K562 (cell line): ENCODE measurements around the gene PCBD1. TPM values are rescaled to one million over a fixed set of nuclear protein-coding genes. Genes with fewer than 3 reads are reported as not detected.

ENCODE experiments used
- CREBBP ChIP-seq: IDR thresholded peaks from one replicate; pipeline ENCODE4 v1.6.1; 2012; ENCODE audit warnings: low read depth, mild to moderate bottlenecking, control low read depth, inconsistent platforms, low read length
- NFRKB ChIP-seq: fragments of 450-650 bp; IDR thresholded peaks from 2 replicates; pipeline ENCODE4 v1.6.1; 2016; ENCODE audit warnings: low read depth
- TOE1 ChIP-seq, 2 experiments: fragments of 450-650 bp in 1 of 2; sonication (generic) in 1 of 2; formaldehyde crosslinking in 1 of 2; IDR thresholded peaks; 2 replicates each; pipeline versions ENCODE4 v1.7.1 to v1.8.0; 2016 to 2022; ENCODE audit warnings: borderline replicate concordance in 2 of 2, mild to moderate bottlenecking in 2 of 2, antibody characterized with exemption in 1 of 2, inconsistent platforms in 1 of 2, low read depth in 1 of 2, missing genetic modification reagents in 1 of 2, moderate library complexity in 1 of 2
- ZBTB1 ChIP-seq: sonication (generic); formaldehyde crosslinking; IDR thresholded peaks from 2 replicates; pipeline ENCODE4 v1.8.1; 2023; ENCODE audit warnings: missing genetic modification reagents, low read depth, mild to moderate bottlenecking, borderline replicate concordance
- ZNF408 ChIP-seq: fragments of 250-450 bp; sonication (Bioruptor Pico); IDR thresholded peaks from 2 replicates; pipeline ENCODE4 v1.4.0; 2020; ENCODE audit warnings: low read depth, mild to moderate bottlenecking, moderate library complexity
- polyA plus RNA-seq, 8 experiments: library from polyadenylated mRNA; depleted of rRNA in 4 of 8; stranded (reverse) in 5 of 8; unstranded in 3 of 8; fragments of >200 nt; fragmentation: Nextera tagmentation in 2 of 8; fragmentation: Illumina TruSeq in 1 of 8; extraction: Ambion mirVana in 2 of 8; extraction: Trizol in 1 of 8; gene quantifications; 2 replicates each; pipeline versions ENCODE4 v1.2.1 to v1.2.3, GENCODE V29; 2011 to 2014; ENCODE audit warnings: inconsistent platforms in 1 of 8, missing spikeins in 1 of 8
- total RNA-seq, 7 experiments: library from RNA; depleted of rRNA in 6 of 7; stranded (reverse); fragments of >200 nt in 6 of 7; fragmentation: Illumina TruSeq in 2 of 7; extraction: Trizol in 2 of 7; gene quantifications; 2 replicates each; pipeline versions ENCODE4 v1.2.1 to v1.2.3, GENCODE V29; 2011 to 2021; ENCODE audit warnings: low replicate concordance in 1 of 7
- TF ChIP-seq, protein P1 (sequence below), 2 experiments: IDR thresholded peaks; 2 replicates each; pipeline ENCODE4 v1.6.1; 2012; ENCODE audit warnings: improper control_type of control experiment in 2 of 2, low read depth in 2 of 2, low read length in 2 of 2, borderline replicate concordance in 1 of 2
- TF ChIP-seq, protein P2 (sequence below): sonication (generic); formaldehyde crosslinking; IDR thresholded peaks from 2 replicates; pipeline ENCODE4 v1.9.0; 2022; ENCODE audit warnings: mild to moderate bottlenecking, missing genetic modification reagents
- TF ChIP-seq, protein P3 (sequence below): fragments of 450-650 bp; conservative IDR thresholded peaks from 2 replicates; pipeline ENCODE4 v1.6.1; 2016; ENCODE audit warnings: missing genetic modification characterization, low read depth, mild to moderate bottlenecking, control low read depth, missing compliant biosample characterization
- TF ChIP-seq, protein P4 (sequence below), 2 experiments: IDR thresholded peaks; 2 replicates each; pipeline ENCODE4 v1.6.1; 2011; ENCODE audit warnings: borderline replicate concordance in 1 of 2, control low read depth in 1 of 2, low read depth in 1 of 2, low read length in 1 of 2, mild to moderate bottlenecking in 1 of 2, mixed read lengths in 1 of 2, moderate library complexity in 1 of 2; ENCODE audit not compliant: insufficient read depth in 1 of 2, insufficient read length in 1 of 2, poor library complexity in 1 of 2, severe bottlenecking in 1 of 2; ENCODE audit errors: extremely low read depth in 1 of 2
- TF ChIP-seq, protein P5 (sequence below): fragments of 250-450 bp; sonication (Bioruptor Pico); IDR thresholded peaks from 2 replicates; pipeline ENCODE4 v1.8.0; 2022; ENCODE audit warnings: inconsistent platforms
- TF ChIP-seq, protein P6 (sequence below): sonication (generic); formaldehyde crosslinking; IDR thresholded peaks from 2 replicates; pipeline ENCODE4 v1.8.0; 2023; ENCODE audit warnings: mild to moderate bottlenecking, missing genetic modification reagents

PCBD1 gene
- total and polyA plus RNA-seq, 9 of the 15 experiments (the other 6 are each of a cell fraction or from before 2014, with no cell fraction given) = 14.6 to 109 (median 57.0) TPM

DNA sequence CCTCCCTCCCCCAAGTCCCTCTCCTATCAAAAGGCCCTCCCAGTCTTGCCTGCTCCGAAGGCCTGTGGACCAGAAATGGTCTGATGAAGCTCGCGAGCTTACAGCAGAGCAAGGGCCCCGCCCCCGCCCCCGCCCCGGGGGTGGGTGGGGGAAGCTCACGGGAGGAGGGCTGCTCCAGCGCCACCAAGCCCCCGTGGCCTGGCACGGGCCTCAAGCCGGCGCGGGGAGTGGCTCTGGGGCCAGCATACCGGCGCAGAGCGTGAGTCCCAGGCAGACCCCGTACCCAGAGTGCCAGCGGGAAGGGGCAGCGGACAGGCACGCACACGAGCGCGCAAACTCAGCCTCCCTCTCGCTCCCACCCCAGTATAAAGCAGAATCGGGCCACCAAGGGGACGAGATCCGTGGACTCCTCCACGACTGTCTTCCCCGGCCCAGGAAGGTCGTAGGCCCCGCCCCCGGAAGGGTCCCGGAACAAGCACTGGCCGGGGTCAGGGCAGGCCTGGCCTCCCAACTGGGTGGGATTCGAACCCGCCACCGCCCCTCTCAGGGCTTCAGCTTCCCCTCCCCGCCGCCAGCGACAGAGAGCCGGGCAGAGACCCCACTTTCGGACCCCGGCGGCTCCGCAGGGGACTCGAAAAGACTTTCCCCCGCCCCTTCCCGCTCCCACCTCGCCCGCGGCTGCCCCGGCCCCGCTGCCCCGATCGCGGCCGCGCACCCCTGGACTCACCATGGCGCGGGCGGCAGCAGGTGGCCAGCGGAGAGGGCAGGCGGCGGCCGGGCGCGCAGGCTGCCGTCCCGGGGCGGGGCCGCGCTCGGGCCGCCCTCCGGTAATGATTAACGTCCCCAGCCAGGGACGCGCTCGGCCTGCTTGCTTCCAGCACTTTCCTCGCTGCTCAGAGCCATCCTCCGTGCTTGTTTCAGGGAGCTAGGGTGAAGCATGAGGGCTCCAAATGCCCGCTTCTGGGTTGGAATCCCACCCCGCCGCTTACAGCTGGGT, at the start of gene PCBD1 (continued):
- TF ChIP-seq, protein P1, sequence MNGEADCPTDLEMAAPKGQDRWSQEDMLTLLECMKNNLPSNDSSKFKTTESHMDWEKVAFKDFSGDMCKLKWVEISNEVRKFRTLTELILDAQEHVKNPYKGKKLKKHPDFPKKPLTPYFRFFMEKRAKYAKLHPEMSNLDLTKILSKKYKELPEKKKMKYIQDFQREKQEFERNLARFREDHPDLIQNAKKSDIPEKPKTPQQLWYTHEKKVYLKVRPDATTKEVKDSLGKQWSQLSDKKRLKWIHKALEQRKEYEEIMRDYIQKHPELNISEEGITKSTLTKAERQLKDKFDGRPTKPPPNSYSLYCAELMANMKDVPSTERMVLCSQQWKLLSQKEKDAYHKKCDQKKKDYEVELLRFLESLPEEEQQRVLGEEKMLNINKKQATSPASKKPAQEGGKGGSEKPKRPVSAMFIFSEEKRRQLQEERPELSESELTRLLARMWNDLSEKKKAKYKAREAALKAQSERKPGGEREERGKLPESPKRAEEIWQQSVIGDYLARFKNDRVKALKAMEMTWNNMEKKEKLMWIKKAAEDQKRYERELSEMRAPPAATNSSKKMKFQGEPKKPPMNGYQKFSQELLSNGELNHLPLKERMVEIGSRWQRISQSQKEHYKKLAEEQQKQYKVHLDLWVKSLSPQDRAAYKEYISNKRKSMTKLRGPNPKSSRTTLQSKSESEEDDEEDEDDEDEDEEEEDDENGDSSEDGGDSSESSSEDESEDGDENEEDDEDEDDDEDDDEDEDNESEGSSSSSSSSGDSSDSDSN (IDR thresholded peaks at IDR 0.05; ENCODE audit: borderline replicate concordance in 1 of 2, low read depth in 2 of 2, low read length in 2 of 2) = peak; percentile 90 to 95; a peak in 3 of 4 replicates
- TF ChIP-seq, protein P2, sequence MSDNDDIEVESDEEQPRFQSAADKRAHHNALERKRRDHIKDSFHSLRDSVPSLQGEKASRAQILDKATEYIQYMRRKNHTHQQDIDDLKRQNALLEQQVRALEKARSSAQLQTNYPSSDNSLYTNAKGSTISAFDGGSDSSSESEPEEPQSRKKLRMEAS (CRISPR knock-in tag) = peak; percentile 42; the same call in 1 of the 2 replicates
- TF ChIP-seq ZNF408 (CRISPR knock-in tag) (no peak), TOE1 (IDR thresholded peaks at IDR 0.05; ENCODE audit: borderline replicate concordance) (no peak), TOE1 (CRISPR knock-in tag; IDR thresholded peaks at IDR 0.05; ENCODE audit: borderline replicate concordance, low read depth) (no peak), NFRKB (no peak), CREBBP (no peak), ZBTB1 (no peak)
- TF ChIP-seq, protein P3, sequence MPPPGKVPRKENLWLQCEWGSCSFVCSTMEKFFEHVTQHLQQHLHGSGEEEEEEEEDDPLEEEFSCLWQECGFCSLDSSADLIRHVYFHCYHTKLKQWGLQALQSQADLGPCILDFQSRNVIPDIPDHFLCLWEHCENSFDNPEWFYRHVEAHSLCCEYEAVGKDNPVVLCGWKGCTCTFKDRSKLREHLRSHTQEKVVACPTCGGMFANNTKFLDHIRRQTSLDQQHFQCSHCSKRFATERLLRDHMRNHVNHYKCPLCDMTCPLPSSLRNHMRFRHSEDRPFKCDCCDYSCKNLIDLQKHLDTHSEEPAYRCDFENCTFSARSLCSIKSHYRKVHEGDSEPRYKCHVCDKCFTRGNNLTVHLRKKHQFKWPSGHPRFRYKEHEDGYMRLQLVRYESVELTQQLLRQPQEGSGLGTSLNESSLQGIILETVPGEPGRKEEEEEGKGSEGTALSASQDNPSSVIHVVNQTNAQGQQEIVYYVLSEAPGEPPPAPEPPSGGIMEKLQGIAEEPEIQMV (tag) = no peak
- TF ChIP-seq, protein P4, sequence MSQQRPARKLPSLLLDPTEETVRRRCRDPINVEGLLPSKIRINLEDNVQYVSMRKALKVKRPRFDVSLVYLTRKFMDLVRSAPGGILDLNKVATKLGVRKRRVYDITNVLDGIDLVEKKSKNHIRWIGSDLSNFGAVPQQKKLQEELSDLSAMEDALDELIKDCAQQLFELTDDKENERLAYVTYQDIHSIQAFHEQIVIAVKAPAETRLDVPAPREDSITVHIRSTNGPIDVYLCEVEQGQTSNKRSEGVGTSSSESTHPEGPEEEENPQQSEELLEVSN (IDR thresholded peaks at IDR 0.05; ENCODE audit: borderline replicate concordance in 1 of 2, extremely low read depth in 1 of 2, insufficient read depth in 1 of 2, insufficient read length in 1 of 2, low read depth in 1 of 2, low read length in 1 of 2, poor library complexity in 1 of 2, severe bottlenecking in 1 of 2) = peak; percentile 46 to 85
- TF ChIP-seq, protein P5, sequence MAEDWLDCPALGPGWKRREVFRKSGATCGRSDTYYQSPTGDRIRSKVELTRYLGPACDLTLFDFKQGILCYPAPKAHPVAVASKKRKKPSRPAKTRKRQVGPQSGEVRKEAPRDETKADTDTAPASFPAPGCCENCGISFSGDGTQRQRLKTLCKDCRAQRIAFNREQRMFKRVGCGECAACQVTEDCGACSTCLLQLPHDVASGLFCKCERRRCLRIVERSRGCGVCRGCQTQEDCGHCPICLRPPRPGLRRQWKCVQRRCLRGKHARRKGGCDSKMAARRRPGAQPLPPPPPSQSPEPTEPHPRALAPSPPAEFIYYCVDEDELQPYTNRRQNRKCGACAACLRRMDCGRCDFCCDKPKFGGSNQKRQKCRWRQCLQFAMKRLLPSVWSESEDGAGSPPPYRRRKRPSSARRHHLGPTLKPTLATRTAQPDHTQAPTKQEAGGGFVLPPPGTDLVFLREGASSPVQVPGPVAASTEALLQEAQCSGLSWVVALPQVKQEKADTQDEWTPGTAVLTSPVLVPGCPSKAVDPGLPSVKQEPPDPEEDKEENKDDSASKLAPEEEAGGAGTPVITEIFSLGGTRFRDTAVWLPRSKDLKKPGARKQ (CRISPR knock-in tag) = no peak
- TF ChIP-seq, protein P6, sequence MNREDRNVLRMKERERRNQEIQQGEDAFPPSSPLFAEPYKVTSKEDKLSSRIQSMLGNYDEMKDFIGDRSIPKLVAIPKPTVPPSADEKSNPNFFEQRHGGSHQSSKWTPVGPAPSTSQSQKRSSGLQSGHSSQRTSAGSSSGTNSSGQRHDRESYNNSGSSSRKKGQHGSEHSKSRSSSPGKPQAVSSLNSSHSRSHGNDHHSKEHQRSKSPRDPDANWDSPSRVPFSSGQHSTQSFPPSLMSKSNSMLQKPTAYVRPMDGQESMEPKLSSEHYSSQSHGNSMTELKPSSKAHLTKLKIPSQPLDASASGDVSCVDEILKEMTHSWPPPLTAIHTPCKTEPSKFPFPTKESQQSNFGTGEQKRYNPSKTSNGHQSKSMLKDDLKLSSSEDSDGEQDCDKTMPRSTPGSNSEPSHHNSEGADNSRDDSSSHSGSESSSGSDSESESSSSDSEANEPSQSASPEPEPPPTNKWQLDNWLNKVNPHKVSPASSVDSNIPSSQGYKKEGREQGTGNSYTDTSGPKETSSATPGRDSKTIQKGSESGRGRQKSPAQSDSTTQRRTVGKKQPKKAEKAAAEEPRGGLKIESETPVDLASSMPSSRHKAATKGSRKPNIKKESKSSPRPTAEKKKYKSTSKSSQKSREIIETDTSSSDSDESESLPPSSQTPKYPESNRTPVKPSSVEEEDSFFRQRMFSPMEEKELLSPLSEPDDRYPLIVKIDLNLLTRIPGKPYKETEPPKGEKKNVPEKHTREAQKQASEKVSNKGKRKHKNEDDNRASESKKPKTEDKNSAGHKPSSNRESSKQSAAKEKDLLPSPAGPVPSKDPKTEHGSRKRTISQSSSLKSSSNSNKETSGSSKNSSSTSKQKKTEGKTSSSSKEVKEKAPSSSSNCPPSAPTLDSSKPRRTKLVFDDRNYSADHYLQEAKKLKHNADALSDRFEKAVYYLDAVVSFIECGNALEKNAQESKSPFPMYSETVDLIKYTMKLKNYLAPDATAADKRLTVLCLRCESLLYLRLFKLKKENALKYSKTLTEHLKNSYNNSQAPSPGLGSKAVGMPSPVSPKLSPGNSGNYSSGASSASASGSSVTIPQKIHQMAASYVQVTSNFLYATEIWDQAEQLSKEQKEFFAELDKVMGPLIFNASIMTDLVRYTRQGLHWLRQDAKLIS = no peak
